Measurements from ENCODE around the gene TERT.
"Not testable (repeated sequence)": the region's sequence is repeated elsewhere in the genome, so short reads cannot be mapped to it uniquely, and the experiment has no call there.

The TERT gene

DNA sequence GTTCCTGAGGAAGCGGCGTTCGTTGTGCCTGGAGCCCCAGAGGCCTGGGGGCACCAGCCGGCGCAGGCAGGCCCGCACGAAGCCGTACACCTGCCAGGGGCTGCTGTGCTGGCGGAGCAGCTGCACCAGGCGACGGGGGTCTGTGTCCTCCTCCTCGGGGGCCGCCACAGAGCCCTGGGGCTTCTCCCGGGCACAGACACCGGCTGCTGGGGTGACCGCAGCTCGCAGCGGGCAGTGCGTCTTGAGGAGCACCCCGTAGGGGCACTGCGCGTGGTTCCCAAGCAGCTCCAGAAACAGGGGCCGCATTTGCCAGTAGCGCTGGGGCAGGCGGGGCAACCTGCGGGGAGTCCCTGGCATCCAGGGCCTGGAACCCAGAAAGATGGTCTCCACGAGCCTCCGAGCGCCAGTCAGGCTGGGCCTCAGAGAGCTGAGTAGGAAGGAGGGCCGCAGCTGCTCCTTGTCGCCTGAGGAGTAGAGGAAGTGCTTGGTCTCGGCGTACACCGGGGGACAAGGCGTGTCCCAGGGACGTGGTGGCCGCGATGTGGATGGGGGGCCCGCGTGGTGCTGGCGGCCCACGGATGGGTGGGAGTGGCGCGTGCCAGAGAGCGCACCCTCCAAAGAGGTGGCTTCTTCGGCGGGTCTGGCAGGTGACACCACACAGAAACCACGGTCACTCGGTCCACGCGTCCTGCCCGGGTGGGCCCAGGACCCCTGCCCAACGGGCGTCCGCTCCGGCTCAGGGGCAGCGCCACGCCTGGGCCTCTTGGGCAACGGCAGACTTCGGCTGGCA lies 1.3 kb downstream of the TERT start:
- no peak for DNase-seq

GRCh38 chr5:1292846-1293415 lies 1.9 kb downstream of the TERT start:
- no peak for DNase-seq

GRCh38 chr5:1292139-1292538 lies 2.7 kb downstream of the TERT start:
- no peak for DNase-seq

DNA sequence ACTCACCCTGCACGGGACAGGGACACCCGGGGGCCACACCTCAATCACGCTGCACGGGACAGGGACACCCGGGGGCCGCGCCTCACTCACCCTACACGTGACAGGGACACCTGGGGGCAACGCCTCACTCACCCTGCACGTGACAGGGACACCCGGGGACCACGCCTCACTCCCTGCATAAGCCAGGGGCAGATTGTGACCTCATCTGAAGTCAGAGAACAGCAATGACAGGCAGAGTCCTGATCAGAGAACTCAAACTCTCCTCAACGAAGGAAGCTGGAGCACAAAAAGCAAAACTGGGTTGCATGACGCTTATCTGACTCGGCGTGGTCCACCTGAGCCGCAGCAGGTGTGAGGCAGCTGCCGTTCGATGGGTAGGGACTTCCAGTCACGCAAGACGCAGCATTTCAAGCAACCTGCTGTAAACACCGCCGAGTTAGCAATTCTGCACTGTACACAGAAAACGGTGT lies 3.2 kb downstream of the TERT start:
- DNase-seq: no peak

DNA sequence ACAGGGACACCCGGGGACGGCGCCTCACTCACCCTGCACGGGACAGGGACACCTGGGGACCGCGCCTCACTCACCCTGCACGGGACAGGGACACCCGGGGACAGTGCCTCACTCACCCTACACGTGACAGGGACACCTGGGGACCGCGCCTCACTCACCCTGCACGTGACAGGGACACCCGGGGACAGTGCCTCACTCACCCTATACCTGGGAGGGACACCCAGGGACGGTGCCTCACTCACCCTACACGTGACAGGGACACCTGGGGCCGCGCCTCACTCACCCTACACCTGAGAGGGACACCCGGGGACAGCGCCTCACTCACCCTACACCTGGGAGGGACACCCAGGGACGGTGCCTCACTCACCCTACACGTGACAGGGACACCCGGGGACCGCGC lies 3.9 kb downstream of the TERT start:
- DNase-seq: not testable (repeated sequence)

DNA sequence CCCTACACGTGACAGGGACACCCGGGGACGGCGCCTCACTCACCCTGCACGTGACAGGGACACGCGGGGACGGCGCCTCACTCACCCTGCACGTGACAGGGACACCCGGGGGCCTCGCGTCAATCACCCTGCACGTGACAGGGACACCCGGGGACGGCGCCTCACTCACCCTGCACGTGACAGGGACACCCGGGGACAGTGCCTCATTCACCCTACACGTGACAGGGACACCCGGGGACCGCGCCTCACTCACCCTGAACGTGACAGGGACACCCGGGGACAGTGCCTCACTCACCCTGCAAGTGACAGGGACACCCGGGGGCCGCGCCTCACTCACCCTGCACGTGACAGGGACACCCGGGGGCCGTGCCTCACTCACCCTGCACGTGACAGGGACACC lies 5.3 kb downstream of the TERT start:
- not testable (repeated sequence) for DNase-seq

DNA sequence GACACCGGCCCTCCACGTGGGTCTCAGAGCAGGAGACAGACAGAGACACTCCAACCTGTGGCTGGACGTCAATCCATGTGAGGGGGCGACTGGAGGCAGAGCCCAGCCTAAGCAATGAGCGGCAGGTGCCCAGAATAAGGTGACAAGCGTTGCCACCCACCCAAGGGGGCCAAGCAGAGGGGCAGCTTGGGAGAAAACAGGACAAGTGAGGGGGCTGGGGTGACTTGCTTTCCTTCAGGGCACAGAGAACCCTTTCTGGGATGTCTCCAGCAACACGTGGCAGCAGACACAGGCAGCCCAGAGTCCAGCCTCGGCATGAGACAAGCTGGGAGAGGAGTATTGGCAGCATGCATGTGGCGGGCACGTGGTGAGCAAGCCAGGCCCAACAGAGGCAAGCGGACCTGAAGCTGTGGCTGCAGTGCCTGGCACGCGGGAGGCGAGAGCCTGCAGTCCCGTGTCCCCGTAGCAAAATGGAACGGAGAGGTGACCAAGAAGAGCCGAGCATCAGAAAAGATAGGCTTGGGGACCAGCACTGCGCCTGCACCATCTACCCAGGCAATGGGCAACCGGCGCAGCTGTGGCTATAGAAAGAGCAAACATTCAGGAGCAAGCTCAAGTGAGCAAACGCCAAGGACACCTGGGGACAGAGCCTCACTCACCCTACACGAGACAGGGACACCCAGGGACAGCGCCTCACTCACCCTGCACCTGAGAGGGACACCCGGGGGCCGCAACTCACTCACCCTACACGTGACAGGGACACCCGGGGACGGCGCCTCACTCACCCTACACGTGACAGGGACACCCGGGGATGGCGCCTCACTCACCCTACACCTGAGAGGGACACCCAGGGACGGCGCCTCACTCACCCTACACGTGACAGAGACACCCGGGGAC lies 6.2 kb downstream of the TERT start:
- DNase-seq: no peak

- no peak for DNase-seq
Observed at GRCh38 chr5:1285883-1286291, 9.0 kb downstream of the TERT start.

GRCh38 chr5:1285141-1285540 lies 9.7 kb downstream of the TERT start:
- DNase-seq: no peak

DNA sequence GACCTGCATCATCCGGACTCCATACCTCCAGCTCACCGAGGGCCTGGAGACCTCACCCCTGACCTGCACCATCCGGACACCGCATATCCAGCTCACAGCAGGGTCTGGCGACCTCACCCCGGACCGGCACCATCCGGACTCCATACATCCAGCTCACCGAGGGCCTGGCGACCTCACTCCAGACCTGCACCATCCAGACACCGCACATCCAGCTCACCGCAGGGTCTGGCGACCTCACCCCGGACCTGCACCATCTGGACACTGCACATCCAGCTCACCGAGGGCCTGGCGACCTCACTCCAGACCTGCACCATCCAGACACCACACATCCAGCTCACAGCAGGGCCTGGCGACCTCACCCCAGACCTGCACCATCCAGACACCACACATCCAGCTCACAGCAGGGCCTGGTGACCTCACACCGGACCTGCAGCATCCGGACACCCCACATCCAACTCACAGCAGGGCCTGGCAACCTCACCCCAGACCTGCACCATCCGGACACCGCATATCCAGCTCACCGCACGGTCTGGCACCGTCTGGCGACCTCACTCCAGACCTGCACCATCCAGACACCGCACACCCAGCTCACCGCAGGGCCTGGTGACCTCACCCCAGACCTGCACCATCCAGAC lies 10.4 kb downstream of the TERT start:
- not testable (repeated sequence) for DNase-seq

- not testable (repeated sequence) for DNase-seq
Observed at GRCh38 chr5:1283729-1284041, 11.2 kb downstream of the TERT start.

GRCh38 chr5:1282993-1283728 lies 11.7 kb downstream of the TERT start:
- not testable (repeated sequence) for DNase-seq

- no peak for DNase-seq
Observed at GRCh38 chr5:1282131-1282992, 12.5 kb downstream of the TERT start.

DNA sequence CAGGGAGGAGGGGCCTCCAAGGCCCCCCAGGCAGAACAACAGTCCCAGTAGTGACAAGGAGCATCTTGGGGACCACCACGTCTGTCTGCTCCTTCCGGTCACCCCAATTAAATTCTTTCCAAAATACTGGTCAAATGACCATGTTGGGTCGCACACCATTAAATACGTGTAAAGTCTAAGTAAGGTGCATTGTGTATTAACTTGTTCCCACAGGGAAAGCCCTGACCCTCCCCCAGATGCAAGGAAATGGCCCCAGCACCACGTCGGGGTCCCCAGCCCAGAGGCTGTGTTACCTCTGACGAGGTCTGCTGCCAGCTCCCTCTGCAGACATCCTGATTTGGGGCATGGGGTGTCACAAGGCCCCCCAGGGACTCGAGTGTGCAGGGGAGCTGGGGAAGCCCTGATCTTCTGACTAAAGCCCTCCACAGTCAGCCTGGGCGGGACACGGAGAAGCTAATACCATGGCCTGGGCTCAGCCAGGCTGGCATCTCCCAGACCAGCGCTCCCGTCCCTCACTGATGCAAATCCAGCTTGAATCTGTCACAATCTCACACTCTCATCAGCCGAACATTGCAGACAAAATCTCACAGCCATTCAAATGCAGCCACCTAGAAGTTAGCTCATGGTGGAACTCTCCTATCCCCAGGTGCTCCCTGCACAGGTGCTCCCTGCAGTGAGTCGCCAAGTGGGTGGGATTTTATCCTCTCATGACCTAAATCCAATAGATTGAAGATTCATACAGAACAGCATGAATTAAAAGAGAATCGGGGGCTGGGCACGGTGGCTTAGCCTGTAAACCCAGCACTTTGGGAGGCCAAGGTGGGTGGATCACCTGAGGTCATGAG lies 13.6 kb downstream of the TERT start:
- no peak for DNase-seq

GRCh38 chr5:1280177-1281037 lies 14.5 kb downstream of the TERT start:
- no peak for DNase-seq

DNA sequence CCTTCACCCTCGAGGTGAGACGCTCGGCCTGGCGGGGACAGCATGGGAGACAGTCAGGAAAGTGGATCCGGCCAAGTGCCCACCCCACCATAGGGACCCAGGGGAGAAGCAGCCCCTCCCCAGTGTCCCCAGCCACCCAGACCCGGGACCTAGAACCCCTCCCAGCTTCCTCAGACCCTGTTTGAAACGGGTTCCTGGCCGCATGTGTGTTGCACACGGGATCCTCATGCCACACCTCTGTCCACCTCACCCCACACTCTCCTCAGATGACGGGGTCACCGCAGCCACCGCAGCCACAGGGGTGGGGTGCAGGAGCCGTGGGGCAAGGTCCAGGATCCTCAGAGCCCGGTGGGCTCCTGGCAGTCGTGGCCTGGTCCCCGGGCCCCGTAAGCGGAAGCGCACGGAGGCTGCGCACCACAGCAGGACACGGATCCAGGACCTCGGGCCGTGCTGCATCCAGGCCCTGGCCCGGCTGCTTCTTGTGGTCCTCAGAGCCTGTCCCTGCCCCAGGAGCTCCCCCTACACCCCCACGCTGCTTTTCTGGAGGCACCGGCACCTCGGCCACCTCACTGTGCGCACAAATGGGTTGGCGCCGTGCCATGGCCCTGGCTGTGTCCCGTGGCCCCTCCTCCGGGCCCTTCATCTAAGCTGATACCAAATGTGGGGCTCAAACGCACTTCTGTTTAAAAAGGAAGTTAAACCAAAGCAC lies 15.3 kb downstream of the TERT start:
- no peak for DNase-seq

GRCh38 chr5:1278656-1279442 lies 16.0 kb downstream of the TERT start:
- no peak for DNase-seq

- DNase-seq: no peak
Observed at GRCh38 chr5:1278216-1278615, 16.7 kb downstream of the TERT start.
